ENCODE measurements around the gene NLRP13.
"Not testable (repeated sequence)": the region's sequence is repeated elsewhere in the genome, so short reads cannot be mapped to it uniquely, and the experiment has no call there.

Gene NLRP13, protein sequence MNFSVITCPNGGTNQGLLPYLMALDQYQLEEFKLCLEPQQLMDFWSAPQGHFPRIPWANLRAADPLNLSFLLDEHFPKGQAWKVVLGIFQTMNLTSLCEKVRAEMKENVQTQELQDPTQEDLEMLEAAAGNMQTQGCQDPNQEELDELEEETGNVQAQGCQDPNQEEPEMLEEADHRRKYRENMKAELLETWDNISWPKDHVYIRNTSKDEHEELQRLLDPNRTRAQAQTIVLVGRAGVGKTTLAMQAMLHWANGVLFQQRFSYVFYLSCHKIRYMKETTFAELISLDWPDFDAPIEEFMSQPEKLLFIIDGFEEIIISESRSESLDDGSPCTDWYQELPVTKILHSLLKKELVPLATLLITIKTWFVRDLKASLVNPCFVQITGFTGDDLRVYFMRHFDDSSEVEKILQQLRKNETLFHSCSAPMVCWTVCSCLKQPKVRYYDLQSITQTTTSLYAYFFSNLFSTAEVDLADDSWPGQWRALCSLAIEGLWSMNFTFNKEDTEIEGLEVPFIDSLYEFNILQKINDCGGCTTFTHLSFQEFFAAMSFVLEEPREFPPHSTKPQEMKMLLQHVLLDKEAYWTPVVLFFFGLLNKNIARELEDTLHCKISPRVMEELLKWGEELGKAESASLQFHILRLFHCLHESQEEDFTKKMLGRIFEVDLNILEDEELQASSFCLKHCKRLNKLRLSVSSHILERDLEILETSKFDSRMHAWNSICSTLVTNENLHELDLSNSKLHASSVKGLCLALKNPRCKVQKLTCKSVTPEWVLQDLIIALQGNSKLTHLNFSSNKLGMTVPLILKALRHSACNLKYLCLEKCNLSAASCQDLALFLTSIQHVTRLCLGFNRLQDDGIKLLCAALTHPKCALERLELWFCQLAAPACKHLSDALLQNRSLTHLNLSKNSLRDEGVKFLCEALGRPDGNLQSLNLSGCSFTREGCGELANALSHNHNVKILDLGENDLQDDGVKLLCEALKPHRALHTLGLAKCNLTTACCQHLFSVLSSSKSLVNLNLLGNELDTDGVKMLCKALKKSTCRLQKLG

GRCh38 chr19:55931936-55932386, at the start of gene NLRP13:
Gene NLRP13 (minus strand): TSS chr19:55932336. CDS start chr19:55932311, 25 bp downstream.
- DNase-seq (ENCODE audit: low spot score) = no peak

- no peak for DNase-seq (ENCODE audit: low spot score)
Observed at GRCh38 chr19:55980415-55980814, 48.3 kb upstream of the NLRP13 start.

DNA sequence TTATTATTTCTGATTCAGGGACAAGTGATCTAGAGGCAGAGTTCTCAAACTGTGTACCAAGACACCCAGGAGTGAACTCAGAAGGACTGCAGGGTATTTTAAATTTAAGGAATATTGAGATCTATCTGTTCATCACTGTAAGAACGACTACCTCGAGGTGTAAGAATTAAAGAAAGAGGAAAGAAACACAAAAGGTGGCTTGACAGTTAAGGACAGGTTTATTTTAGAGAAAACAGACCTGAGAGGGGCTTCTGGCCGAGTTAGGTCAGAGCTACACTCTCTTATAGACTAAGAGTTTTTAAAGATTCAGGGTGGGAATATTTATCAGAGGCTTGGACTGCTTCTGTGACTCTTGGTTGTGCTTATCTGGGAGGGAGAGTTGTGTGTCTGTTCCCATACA, 41.8 kb upstream of the NLRP13 start:
- DNase-seq (ENCODE audit: low spot score) = no peak

- no peak for DNase-seq (ENCODE audit: low spot score)
Observed at GRCh38 chr19:55962186-55962585, 30.1 kb upstream of the NLRP13 start.

- no peak for DNase-seq (ENCODE audit: low spot score)
Observed at GRCh38 chr19:55959996-55960675, 28.0 kb upstream of the NLRP13 start.

- no peak for DNase-seq (ENCODE audit: low spot score)
Observed at GRCh38 chr19:55958356-55958755, 26.2 kb upstream of the NLRP13 start.

DNA sequence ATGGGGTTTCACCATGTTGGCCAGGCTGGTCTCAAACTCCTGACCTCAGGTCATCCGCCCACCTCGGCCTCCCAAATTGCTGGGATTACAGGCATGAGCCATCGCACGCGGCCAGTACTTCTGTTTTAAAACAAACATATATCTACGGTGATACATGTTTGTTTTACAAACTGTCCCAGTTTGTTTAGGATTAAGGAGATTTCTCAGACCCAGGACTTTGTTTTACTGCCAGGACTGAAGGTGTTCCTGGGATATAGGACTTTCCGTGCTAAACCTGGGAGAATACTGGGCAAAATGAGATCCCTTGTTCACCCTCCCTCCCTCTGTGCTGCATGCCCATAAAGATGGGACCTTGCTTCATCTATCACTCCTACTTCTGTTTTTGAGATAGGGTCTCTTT, 24.3 kb upstream of the NLRP13 start:
- DNase-seq (ENCODE audit: low spot score) = no peak

GRCh38 chr19:55950566-55950965, 18.4 kb upstream of the NLRP13 start:
- DNase-seq (ENCODE audit: low spot score) = not testable (repeated sequence)

DNA sequence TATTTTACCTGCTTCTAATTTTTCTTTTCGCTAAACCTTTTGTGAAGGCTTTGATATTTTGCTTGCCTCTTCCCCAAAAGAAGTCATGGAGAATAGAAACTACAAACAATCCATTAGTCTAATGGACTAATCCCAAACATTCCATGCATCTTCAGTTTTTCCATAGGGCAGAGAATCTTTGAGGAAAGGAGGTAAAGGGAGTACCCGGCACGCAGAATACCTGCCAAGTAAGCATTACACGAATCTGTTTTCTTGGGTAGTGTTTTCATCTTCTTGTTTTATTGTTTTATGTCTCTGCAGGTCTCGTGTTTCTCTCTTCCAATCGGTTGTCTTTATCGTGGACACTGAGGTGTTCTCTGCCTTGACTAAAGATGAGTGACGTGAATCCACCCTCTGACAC, 15.4 kb upstream of the NLRP13 start, which contains the start of gene NLRP8:
NLRP8 (plus strand) TSS at position 301 of the 400 bp plus-strand sequence.
- DNase-seq (ENCODE audit: low spot score) = no peak

GRCh38 chr19:55940306-55940705, 8.2 kb upstream of the NLRP13 start:
- no peak for DNase-seq (ENCODE audit: low spot score)

DNA sequence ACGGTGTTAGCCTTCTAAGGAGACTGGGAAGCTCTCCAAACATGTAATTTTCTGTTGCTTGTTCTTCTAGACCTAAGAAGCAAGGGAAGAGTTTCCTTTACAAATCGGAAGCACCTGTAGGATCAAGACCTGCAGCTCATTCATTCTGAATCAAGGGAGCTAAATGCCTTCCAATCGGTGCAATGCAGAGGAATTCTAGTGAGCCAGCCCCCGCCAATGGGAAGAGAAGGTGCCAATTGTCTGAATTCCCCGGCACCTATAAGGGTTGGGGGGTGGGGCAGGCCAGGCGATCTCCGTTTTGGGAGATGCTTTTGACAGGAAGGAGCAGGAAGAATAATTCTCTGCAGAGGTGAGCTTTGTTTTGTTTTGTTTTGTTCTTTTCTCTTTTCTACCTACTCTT, 7.1 kb upstream of the NLRP13 start:
- DNase-seq (ENCODE audit: low spot score) = no peak

DNA sequence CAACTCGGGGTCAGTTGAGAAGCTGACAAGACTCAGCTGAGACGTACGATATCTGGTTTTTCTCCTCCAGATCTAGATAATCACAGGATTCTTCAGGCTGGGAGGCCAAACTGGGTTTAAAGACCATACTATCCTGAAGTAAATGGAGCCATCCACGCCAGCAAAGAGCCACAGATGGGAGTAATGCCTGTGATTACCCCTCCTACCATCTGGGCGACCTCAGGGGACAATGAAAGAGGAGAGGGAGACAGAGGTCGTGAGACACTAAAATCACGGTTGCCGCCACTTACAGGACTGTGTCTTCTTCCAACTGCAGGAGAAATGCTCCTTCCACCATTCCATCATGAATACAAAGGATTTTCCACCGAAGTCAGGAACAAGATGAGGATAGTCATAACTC, 3.1 kb upstream of the NLRP13 start:
- no peak for DNase-seq (ENCODE audit: low spot score)

DNA sequence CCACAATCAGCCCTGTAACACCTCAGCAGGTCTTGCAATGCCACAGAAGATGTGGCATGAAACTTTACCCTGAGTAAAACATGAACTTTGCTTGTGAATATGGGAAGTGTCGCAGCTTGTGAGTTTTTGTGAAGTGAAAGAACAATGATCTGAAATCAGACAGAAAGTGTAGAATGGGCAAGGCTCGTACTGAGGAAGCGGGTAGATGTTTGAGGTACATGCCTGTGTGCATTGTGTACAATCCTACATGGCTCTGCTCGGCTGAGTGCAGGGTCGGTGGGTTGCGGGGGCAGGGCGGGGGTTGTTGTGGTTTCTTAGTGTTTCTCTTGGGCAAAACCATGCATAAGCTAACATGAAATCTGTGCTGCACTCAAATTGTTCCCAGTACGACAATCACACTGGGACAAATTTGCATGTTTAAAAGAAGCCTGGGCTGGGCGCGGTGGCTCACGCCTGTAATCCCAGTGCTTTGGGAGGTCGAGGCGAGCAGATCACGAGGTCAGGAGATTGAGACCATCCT, 1.1 kb downstream of the NLRP13 start:
- no peak for DNase-seq (ENCODE audit: low spot score)

GRCh38 chr19:55929258-55929657, 2.9 kb downstream of the NLRP13 start:
- not testable (repeated sequence) for DNase-seq (ENCODE audit: low spot score)

DNA sequence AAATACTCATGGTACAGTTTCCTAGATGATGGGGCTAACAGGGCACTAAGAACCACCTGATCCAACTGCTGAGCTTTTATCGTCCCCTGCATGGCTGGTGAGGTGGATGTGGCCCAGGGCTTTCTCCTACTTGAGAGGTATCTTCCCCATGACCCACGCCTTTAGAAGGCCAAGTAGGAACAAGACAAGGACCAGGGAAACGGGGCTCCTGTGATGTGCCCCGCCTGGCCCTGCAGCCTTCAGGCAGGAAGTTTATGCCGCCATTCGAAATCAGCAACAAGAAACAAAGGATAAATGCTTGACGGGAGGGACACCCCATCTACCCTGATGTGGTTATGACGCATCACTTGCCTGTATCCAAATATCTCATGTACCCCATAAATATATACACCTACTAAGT, 4.1 kb downstream of the NLRP13 start:
- no peak for DNase-seq (ENCODE audit: low spot score)

DNA sequence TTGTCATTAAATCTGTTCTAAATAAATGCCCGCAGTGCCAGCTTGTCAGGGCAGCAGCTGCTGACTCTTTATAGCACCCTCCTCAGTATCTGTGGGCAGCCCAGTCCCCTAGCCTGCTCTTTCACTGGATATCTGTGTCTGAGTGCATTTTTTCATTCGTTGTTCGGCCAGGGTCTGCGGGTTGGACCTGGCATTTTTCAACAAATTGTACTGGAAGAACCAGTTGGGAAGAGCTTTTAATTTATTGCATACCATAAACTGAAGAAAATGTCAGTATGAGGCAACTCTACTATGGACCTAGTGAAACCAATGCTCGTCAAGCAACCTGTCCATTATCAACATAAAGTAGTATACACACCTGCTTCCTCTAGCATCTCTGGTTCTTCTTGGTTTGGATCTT, 8.6 kb downstream of the NLRP13 start:
- no peak for DNase-seq (ENCODE audit: low spot score)

DNA sequence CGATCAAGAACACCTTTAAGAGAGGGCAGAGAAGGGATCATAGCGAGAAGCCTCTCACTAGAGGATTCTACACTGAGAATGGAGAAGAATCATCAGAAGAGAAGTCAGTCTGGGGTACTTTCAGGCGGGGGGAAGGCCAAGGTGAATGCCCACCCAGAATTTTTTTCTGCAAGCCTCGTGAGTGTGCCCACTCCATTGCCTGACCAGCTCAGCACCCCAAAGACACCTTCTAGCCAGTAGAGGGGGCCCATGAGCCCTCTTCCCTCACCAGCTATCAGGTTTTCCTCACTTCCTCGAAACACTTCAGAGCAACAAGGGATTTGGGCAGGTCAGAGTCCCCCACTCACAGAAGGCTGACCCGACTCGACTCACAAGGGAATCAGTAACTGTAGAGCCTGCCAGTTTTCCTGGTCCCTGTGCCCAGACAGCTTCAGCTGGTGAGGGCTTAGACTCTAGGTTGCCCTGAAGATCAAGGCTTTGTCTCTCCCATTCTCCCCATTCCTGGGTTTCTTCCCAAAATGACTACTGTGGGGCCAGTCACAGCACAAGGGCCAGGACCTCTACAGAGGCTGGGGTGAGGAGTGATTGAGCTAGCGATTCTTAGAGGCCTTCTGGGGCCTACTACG, 18.4 kb downstream of the NLRP13 start:
- no peak for DNase-seq (ENCODE audit: low spot score)

DNA sequence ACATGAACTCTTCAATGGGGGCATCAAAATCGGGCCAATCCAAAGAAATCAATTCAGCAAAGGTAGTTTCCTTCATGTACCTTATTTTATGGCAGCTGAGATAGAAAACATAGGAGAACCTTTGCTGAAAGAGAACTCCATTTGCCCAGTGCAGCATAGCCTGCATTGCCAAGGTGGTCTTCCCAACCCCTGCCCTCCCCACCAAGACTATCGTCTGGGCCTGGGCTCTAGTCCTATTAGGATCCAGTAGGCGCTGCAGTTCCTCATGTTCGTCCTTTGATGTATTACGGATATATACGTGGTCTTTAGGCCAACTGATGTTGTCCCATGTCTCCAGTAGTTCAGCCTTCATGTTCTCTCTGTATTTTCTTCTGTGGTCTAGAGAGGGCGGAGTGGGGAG, 19.2 kb downstream of the NLRP13 start:
- DNase-seq (ENCODE audit: low spot score) = no peak

GRCh38 chr19:55909801-55910200, 22.3 kb downstream of the NLRP13 start:
- DNase-seq (ENCODE audit: low spot score) = no peak

GRCh38 chr19:55907746-55908145, 24.4 kb downstream of the NLRP13 start:
- no peak for DNase-seq (ENCODE audit: low spot score)

- DNase-seq (ENCODE audit: low spot score) = no peak
Observed at GRCh38 chr19:55907286-55907685, 24.9 kb downstream of the NLRP13 start.
